Loucy (cell line): ENCODE measurements around the gene OLA1.

Source experiments
- EZH2phosphoT487 ChIP-seq: fragments of 200-600 bp; IDR thresholded peaks from 2 replicates; pipeline ENCODE4 v1.6.1; 2018; ENCODE audit warnings: antibody characterized with exemption, mild to moderate bottlenecking, moderate library complexity, borderline replicate concordance
- TF ChIP-seq, protein P1 (sequence below): fragments of 200-600 bp; sonication (generic); conservative IDR thresholded peaks from 2 replicates; pipeline ENCODE4 v1.5.1; 2014; ENCODE audit warnings: mild to moderate bottlenecking, antibody characterized with exemption, low read length

GRCh38 chr2:174233771-174234275 lies 14.5 kb downstream of the OLA1 start:
- TF ChIP-seq, protein P1, sequence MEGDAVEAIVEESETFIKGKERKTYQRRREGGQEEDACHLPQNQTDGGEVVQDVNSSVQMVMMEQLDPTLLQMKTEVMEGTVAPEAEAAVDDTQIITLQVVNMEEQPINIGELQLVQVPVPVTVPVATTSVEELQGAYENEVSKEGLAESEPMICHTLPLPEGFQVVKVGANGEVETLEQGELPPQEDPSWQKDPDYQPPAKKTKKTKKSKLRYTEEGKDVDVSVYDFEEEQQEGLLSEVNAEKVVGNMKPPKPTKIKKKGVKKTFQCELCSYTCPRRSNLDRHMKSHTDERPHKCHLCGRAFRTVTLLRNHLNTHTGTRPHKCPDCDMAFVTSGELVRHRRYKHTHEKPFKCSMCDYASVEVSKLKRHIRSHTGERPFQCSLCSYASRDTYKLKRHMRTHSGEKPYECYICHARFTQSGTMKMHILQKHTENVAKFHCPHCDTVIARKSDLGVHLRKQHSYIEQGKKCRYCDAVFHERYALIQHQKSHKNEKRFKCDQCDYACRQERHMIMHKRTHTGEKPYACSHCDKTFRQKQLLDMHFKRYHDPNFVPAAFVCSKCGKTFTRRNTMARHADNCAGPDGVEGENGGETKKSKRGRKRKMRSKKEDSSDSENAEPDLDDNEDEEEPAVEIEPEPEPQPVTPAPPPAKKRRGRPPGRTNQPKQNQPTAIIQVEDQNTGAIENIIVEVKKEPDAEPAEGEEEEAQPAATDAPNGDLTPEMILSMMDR, result no peak
- TF ChIP-seq EZH2phosphoT487, result no peak
